IMR-90 (cell line): Measurements from ENCODE around the gene TAX1BP1. TPM values are rescaled to one million over a fixed set of nuclear protein-coding genes. Genes with fewer than 3 reads are reported as not detected.

Experiments
- ATAC-seq: fragments of 200-7000 bp; cut with Tn5 transposase; 2 replicates; pipeline ENCODE4 v1.9.1; 2020; ENCODE audit warnings: low read depth, mild to moderate bottlenecking, moderate library complexity
- BruUV-seq: library from RNA; stranded (reverse); fragments of 400-500 nt; replicated peaks from 2 replicates; lab custom pipeline; 2021; lab: Mats Ljungman, UMichigan
- CTCF ChIA-PET: fragments of 300-600 bp; formaldehyde crosslinking; extraction: SDS; loops from one replicate; lab custom pipeline; 2021; ENCODE audit warnings: antibody characterized with exemption; lab: Yijun Ruan, JAX
- POLR2A ChIA-PET: fragments of 300-600 bp; sonication (Branson Sonifier 250); formaldehyde crosslinking; loops from one replicate; lab custom pipeline; 2022; ENCODE audit warnings: antibody characterized with exemption; ENCODE audit not compliant: unreplicated experiment; lab: Charles Lee
- DNase-seq: peaks from one replicate; pipeline ENCODE4 v3.0.0; 2013
- H2AFZ ChIP-seq: replicated peaks from 2 replicates; pipeline ENCODE3; 2013; ENCODE audit warnings: low read length, mild to moderate bottlenecking; ENCODE audit not compliant: poor library complexity
- H2AK5ac ChIP-seq: 2 replicates; pipeline ENCODE4 v1.6.1; 2013; ENCODE audit warnings: low read depth, low read length, inconsistent platforms
- H2AK9ac ChIP-seq: replicated peaks from 2 replicates; pipeline ENCODE3; 2013; ENCODE audit warnings: mild to moderate bottlenecking, low read depth, low read length, moderate library complexity; ENCODE audit not compliant: poor library complexity
- H2BK120ac ChIP-seq: 2 replicates; pipeline ENCODE4 v1.6.1; 2013; ENCODE audit warnings: low read depth, low read length, inconsistent platforms
- H2BK15ac ChIP-seq: 3 replicates; pipeline ENCODE4 v1.6.1; 2013; ENCODE audit warnings: low read depth, low read length, inconsistent platforms
- H2BK20ac ChIP-seq: 2 replicates; pipeline ENCODE4 v1.6.1; 2013; ENCODE audit warnings: low read depth, mild to moderate bottlenecking, inconsistent platforms, low read length, moderate library complexity
- H2BK5ac ChIP-seq: 2 replicates; pipeline ENCODE4 v1.6.1; 2013; ENCODE audit warnings: mild to moderate bottlenecking, low read depth, low read length, inconsistent platforms; ENCODE audit not compliant: poor library complexity, severe bottlenecking
- H3K14ac ChIP-seq: replicated peaks from 2 replicates; pipeline ENCODE4 v1.6.1; 2013; ENCODE audit warnings: low read depth, low read length, inconsistent platforms
- H3K18ac ChIP-seq: 2 replicates; pipeline ENCODE4 v1.6.1; 2013; ENCODE audit warnings: low read depth, low read length, control low read depth
- H3K23ac ChIP-seq: 2 replicates; pipeline ENCODE4 v1.6.1; 2013; ENCODE audit warnings: low read depth, low read length, inconsistent platforms
- H3K27ac ChIP-seq: 2 replicates; pipeline ENCODE4 v1.5.1; 2013; ENCODE audit warnings: mild to moderate bottlenecking, control low read depth, low read length; ENCODE audit not compliant: insufficient read depth
- H3K27me3 ChIP-seq: 2 replicates; pipeline ENCODE4 v1.6.1; 2013; ENCODE audit warnings: low read length; ENCODE audit not compliant: control insufficient read depth, insufficient read depth
- H3K36me3 ChIP-seq: 2 replicates; pipeline ENCODE4 v1.6.1; 2013; ENCODE audit warnings: low read length, mixed read lengths; ENCODE audit not compliant: control insufficient read depth, insufficient read depth
- H3K4ac ChIP-seq: 2 replicates; pipeline ENCODE4 v1.6.1; 2013; ENCODE audit warnings: low read depth, low read length, inconsistent platforms
- H3K4me1 ChIP-seq: 2 replicates; pipeline ENCODE4 v1.6.1; 2013; ENCODE audit warnings: low read length, mixed read lengths; ENCODE audit not compliant: control insufficient read depth, insufficient read depth
- H3K4me2 ChIP-seq: 2 replicates; pipeline ENCODE4 v1.6.1; 2013; ENCODE audit warnings: low read depth, mild to moderate bottlenecking, control low read depth, low read length, moderate library complexity
- H3K4me3 ChIP-seq: 2 replicates; pipeline ENCODE4 v1.5.1; 2013; ENCODE audit warnings: low read depth, mild to moderate bottlenecking, control low read depth, low read length, moderate library complexity; ENCODE audit not compliant: insufficient read depth
- H3K56ac ChIP-seq: 2 replicates; pipeline ENCODE4 v1.6.1; 2013; ENCODE audit warnings: low read length, inconsistent platforms; ENCODE audit not compliant: insufficient read depth; ENCODE audit errors: extremely low read depth
- H3K79me1 ChIP-seq, 2 experiments: 2 replicates each; pipeline ENCODE4 v1.6.1; 2013; ENCODE audit warnings: low read length in 2 of 2, inconsistent platforms in 1 of 2, low read depth in 1 of 2
- H3K9ac ChIP-seq: 2 replicates; pipeline ENCODE4 v1.6.1; 2013; ENCODE audit warnings: low read depth, low read length, control low read depth
- H3K9me1 ChIP-seq: 2 replicates; pipeline ENCODE4 v1.6.1; 2013; ENCODE audit warnings: low read length, inconsistent platforms; ENCODE audit not compliant: insufficient read depth
- H3K9me3 ChIP-seq: 2 replicates; pipeline ENCODE4 v1.6.1; 2013; ENCODE audit warnings: low read length; ENCODE audit not compliant: control insufficient read depth, insufficient read depth
- H4K20me1 ChIP-seq: 2 replicates; pipeline ENCODE4 v1.6.1; 2013; ENCODE audit warnings: low read length, inconsistent platforms; ENCODE audit not compliant: insufficient read depth
- H4K5ac ChIP-seq: 2 replicates; pipeline ENCODE4 v1.6.1; 2013; ENCODE audit warnings: mild to moderate bottlenecking, low read depth, low read length, control low read depth
- H4K8ac ChIP-seq, 2 experiments: 2 replicates each; pipeline ENCODE4 v1.6.1; 2013; ENCODE audit warnings: low read depth in 2 of 2, low read length in 2 of 2, control low read depth in 1 of 2, inconsistent platforms in 1 of 2
- H4K91ac ChIP-seq: 2 replicates; pipeline ENCODE4 v1.6.1; 2013; ENCODE audit warnings: low read depth, low read length, inconsistent platforms; ENCODE audit not compliant: insufficient read depth
- BHLHE40 ChIP-seq: fragments of 150-350 bp; IDR thresholded peaks from 2 replicates; pipeline ENCODE4 v1.6.1; 2016; ENCODE audit warnings: mild to moderate bottlenecking, low read depth, low read length
- CEBPB ChIP-seq: IDR thresholded peaks from 2 replicates; pipeline ENCODE4 v1.6.1; 2012; ENCODE audit warnings: low read depth, low read length, improper control_type of control experiment
- CHD1 ChIP-seq: IDR thresholded peaks from 2 replicates; pipeline ENCODE4 v1.6.1; 2012; ENCODE audit warnings: low read depth, low read length, improper control_type of control experiment
- ELK1 ChIP-seq: fragments of 150-350 bp; IDR thresholded peaks from 2 replicates; pipeline ENCODE4 v1.6.1; 2016; ENCODE audit warnings: low read depth, mild to moderate bottlenecking, low read length, moderate library complexity, borderline replicate concordance
- FOS ChIP-seq: fragments of 150-350 bp; IDR thresholded peaks from 2 replicates; pipeline ENCODE4 v1.6.1; 2016; ENCODE audit warnings: low read depth, low read length
- MAFK ChIP-seq: IDR thresholded peaks from 2 replicates; pipeline ENCODE4 v1.6.1; 2012; ENCODE audit warnings: low read depth, low read length, improper control_type of control experiment
- MAZ ChIP-seq: IDR thresholded peaks from 2 replicates; pipeline ENCODE4 v1.6.1; 2012; ENCODE audit warnings: low read depth, mild to moderate bottlenecking, low read length, improper control_type of control experiment, moderate library complexity, borderline replicate concordance
- MXI1 ChIP-seq: IDR thresholded peaks from 2 replicates; pipeline ENCODE4 v1.6.1; 2012; ENCODE audit warnings: low read depth, mild to moderate bottlenecking, low read length, moderate library complexity, borderline replicate concordance
- NFE2L2 ChIP-seq: fragments of 150-350 bp; IDR thresholded peaks from 2 replicates; pipeline ENCODE4 v1.6.1; 2016; ENCODE audit warnings: low read depth, mild to moderate bottlenecking, low read length
- POLR2A ChIP-seq: IDR thresholded peaks from 2 replicates; pipeline ENCODE4 v1.6.1; 2012; ENCODE audit warnings: mild to moderate bottlenecking, low read depth, low read length
- RAD21 ChIP-seq: IDR thresholded peaks from 2 replicates; pipeline ENCODE4 v1.6.1; 2012; ENCODE audit warnings: low read length, improper control_type of control experiment
- RCOR1 ChIP-seq: IDR thresholded peaks from 2 replicates; pipeline ENCODE4 v1.6.1; 2012; ENCODE audit warnings: mild to moderate bottlenecking, low read length, improper control_type of control experiment; ENCODE audit not compliant: insufficient replicate concordance
- RFX5 ChIP-seq: IDR thresholded peaks from 2 replicates; pipeline ENCODE4 v1.8.0; 2012; ENCODE audit warnings: low read depth, mild to moderate bottlenecking, low read length, moderate library complexity
- SMC3 ChIP-seq: fragments of 150-350 bp; IDR thresholded peaks from 2 replicates; pipeline ENCODE4 v1.6.1; 2016; ENCODE audit warnings: low read depth, mild to moderate bottlenecking, antibody characterized with exemption, low read length, moderate library complexity
- USF2 ChIP-seq: fragments of 150-350 bp; IDR thresholded peaks from 2 replicates; pipeline ENCODE4 v1.6.1; 2017; ENCODE audit warnings: mild to moderate bottlenecking, antibody characterized with exemption, low read length, low read depth
- WGBS, 2 experiments: methylation state at CpG; one replicate each; pipeline versions ENCODE4 v1.1.5 to v1.1.7; 2013; ENCODE audit warnings: missing lambda C conversion rate in 2 of 2; ENCODE audit not compliant: insufficient read length in 1 of 2; ENCODE audit errors: extremely low coverage in 2 of 2; 5-methylcytosine and 5-hydroxymethylcytosine counted together
- dilution Hi-C: fragments of 300-500 bp; cut with HindIII; formaldehyde crosslinking; loops from one replicate; pipeline ENCODE4 v1.14.3; 2018; ENCODE audit warnings: low sequenced_read_pairs; ENCODE audit not compliant: unreplicated experiment
- in situ Hi-C: fragments of 300-500 bp; cut with MboI; formaldehyde crosslinking; loops from 3 replicates; pipeline ENCODE4 v1.14.3; 2019; ENCODE audit warnings: low sequenced_read_pairs, inconsistent platforms, mixed read lengths
- intact Hi-C: fragments of 100-400 bp; cut with micrococcal nuclease; formaldehyde crosslinking; loops from 2 replicates; pipeline ENCODE4 v1.10.0; 2022
- polyA plus RNA-seq, 3 experiments: library from polyadenylated mRNA; depleted of rRNA; stranded (reverse); fragments of >200 nt; gene quantifications; 2 replicates each; pipeline ENCODE4 v1.2.3, GENCODE V29; 2012; ENCODE audit warnings: low replicate concordance in 1 of 3
- total RNA-seq: library from RNA; depleted of rRNA; stranded (reverse); fragments of >200 nt; gene quantifications from 2 replicates; pipeline ENCODE4 v1.2.3, GENCODE V29; 2012
- TF ChIP-seq, protein P1 (sequence below): conservative IDR thresholded peaks from 2 replicates; pipeline ENCODE4 v1.5.1; 2012; ENCODE audit warnings: mild to moderate bottlenecking, low read depth, low read length, improper control_type of control experiment

The TAX1BP1 gene
- total and polyA plus RNA-seq, 2 of the 4 experiments (the other 2 are of a cell fraction) = 49.0 to 52.7 TPM

- Histone ChIP-seq H3K27ac (no peak overlapping the region), H3K4me3 (no peak overlapping the region), H4K8ac (no peak overlapping the region), H2BK120ac (no peak overlapping the region), H3K23ac (no peak overlapping the region), H3K9ac (no peak overlapping the region), H3K4ac (no peak overlapping the region), H2BK20ac (no peak overlapping the region), H3K79me1 (peaks cover 0 to 9% of the 10 kb centered on the region in 2 experiments; a peak in 1 of 4 replicates), H4K5ac (no peak overlapping the region), H2BK15ac (no peak overlapping the region), H3K4me2 (no peak overlapping the region), H3K18ac (no peak overlapping the region), H2AK9ac (no peak overlapping the region), H4K20me1 (no peaks in the 10 kb centered on the region; the same call in 1 of the 2 replicates), H3K4me1 (no peaks in the 10 kb centered on the region), H2AFZ (no peak overlapping the region), H2AK5ac (no peak overlapping the region), H3K9me1 (peaks cover 13% of the 10 kb centered on the region; the same call in 1 of the 2 replicates), H3K56ac (no peak overlapping the region), H3K14ac (no peak overlapping the region), H3K27me3 (no peaks in the 10 kb centered on the region), H3K36me3 (peaks cover 27% of the 10 kb centered on the region), H3K9me3 (no peaks in the 10 kb centered on the region), H2BK5ac (no peak overlapping the region), H4K91ac (no peak overlapping the region)
- TF ChIP-seq CHD1 (no peak), POLR2A (no peak), USF2 (no peak), MAZ (no peak), FOS (no peak), SMC3 (no peak), BHLHE40 (no peak), RFX5 (no peak), RCOR1 (no peak), CEBPB (no peak), ELK1 (no peak), MAFK (no peak), NFE2L2 (no peak), MXI1 (no peak), RAD21 (no peak)
- TF ChIP-seq, protein P1, sequence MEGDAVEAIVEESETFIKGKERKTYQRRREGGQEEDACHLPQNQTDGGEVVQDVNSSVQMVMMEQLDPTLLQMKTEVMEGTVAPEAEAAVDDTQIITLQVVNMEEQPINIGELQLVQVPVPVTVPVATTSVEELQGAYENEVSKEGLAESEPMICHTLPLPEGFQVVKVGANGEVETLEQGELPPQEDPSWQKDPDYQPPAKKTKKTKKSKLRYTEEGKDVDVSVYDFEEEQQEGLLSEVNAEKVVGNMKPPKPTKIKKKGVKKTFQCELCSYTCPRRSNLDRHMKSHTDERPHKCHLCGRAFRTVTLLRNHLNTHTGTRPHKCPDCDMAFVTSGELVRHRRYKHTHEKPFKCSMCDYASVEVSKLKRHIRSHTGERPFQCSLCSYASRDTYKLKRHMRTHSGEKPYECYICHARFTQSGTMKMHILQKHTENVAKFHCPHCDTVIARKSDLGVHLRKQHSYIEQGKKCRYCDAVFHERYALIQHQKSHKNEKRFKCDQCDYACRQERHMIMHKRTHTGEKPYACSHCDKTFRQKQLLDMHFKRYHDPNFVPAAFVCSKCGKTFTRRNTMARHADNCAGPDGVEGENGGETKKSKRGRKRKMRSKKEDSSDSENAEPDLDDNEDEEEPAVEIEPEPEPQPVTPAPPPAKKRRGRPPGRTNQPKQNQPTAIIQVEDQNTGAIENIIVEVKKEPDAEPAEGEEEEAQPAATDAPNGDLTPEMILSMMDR = no peak
- in situ Hi-C loops (no loop called here), intact Hi-C loops (no loop called here), dilution Hi-C loops (no loop called here)
- no TSS peak for BruUV-seq
- POLR2A ChIA-PET = no interaction called here
- ATAC-seq = no peak
- 73% methylated on average over 2 of the region's 7 CpGs; no CpG with 5 or more reads in 1 of the 2 experiments for WGBS, 2 experiments
- CTCF ChIA-PET = no interaction called here
- peak; percentile 26 for DNase-seq
Measured at GRCh38 chr7:27835376-27835775, 95.4 kb downstream of the TAX1BP1 start.
